AG04450 (cell line): ENCODE data around the gene FCGR3A. TPM values are rescaled to one million over a fixed set of nuclear protein-coding genes. Genes with fewer than 3 reads are reported as not detected.
"Not testable (repeated sequence)": the region's sequence is repeated elsewhere in the genome, so short reads cannot be mapped to it uniquely, and the experiment has no call there.

Source experiments
- CTCF ChIA-PET: fragments of 300-600, 350-600 bp; formaldehyde crosslinking; extraction: SDS; loops from one replicate; lab custom pipeline; 2022; ENCODE audit warnings: antibody characterized with exemption, inconsistent platforms; lab: Charles Lee
- POLR2A ChIA-PET: fragments of 350-600 bp; formaldehyde crosslinking; extraction: SDS; loops from one replicate; lab custom pipeline; 2021; ENCODE audit warnings: antibody characterized with exemption, inconsistent platforms; lab: Yijun Ruan, JAX
- DNase-seq: peaks from one replicate; pipeline ENCODE4 v3.0.0-alpha.2; 2011; ENCODE audit warnings: low read depth, low spot score
- H3K27ac ChIP-seq: one replicate; pipeline ENCODE4 v1.5.1; 2012; ENCODE audit warnings: low read depth, low read length, control low read depth
- H3K27me3 ChIP-seq: one replicate; pipeline ENCODE4 v1.6.0; 2012; ENCODE audit warnings: low read length; ENCODE audit not compliant: control insufficient read depth, insufficient read depth
- H3K4me3 ChIP-seq: 2 replicates; pipeline ENCODE4 v1.5.1; 2011; ENCODE audit warnings: mild to moderate bottlenecking, low read depth, low read length, control low read depth
- H3K9me3 ChIP-seq: 2 replicates; pipeline ENCODE4 v1.5.1; 2012; ENCODE audit warnings: low read length; ENCODE audit not compliant: control insufficient read depth, insufficient read depth
- polyA plus RNA-seq: library from polyadenylated mRNA; depleted of rRNA; stranded (reverse); fragments of >200 nt; gene quantifications from 2 replicates; pipeline ENCODE4 v1.2.3, GENCODE V29; 2011

The FCGR3A gene
- polyA plus RNA-seq, 1 experiment, result not detected

DNA sequence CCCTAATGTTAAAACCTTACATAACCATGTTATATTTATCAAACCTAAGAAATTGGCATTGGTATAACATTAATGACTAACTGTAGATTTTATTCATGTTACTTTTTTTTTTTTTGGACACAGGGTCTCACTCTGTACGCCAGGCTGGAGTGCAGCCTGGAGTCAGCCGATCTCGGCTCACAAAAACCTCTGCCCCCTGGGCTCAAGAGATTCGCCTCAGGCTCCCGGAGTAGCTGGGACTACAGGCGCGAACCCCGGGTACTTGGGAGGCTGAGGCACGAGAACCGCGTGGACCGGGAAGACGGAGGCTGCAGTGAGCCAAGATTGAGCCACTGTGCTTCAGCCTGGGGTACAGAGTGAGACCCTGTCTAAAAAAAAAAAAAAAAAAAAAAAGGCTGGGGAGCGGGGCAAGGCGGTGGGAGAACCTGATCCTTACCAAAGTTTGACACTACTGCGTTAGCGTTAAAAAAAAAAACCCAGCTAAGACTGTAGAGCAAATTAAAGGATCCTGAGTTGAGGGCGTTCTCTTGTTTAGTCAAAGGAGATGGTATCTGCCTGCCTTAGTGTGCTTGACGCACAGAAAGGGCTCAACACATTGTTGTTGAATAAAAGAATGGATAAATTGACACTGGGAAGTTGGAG is 20.0 kb downstream of the FCGR3A start:
- CTCF ChIA-PET, H3K27me3 ChIP-seq: not testable (repeated sequence)
- H3K4me3 ChIP-seq, result peak overlapping the region; percentile 67

DNA sequence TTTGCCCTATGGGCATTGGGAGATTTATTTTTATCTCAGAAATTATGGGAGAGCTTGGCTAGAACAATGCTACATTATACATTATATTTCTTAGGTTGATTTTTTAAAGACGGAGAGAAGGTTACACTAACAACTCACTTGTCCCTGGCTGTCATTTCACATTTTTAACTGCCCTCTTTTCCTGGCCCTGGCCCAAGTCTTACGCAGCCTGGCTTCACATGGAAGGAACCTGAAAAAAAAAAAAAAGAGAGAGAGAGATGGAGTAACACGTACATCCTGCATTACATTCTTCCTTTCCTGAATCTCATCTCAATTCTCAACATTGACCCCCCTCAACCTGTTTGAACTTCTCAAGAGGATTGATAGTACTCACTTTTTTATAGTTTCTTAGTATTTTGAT is 21.1 kb downstream of the FCGR3A start:
- CTCF ChIA-PET, POLR2A ChIA-PET, H3K27me3 ChIP-seq, DNase-seq, H3K4me3 ChIP-seq, H3K27ac ChIP-seq, H3K9me3 ChIP-seq: not testable (repeated sequence)

More for the DNA sequence above, 20.0 kb downstream of the FCGR3A start:
- not testable (repeated sequence) for H3K9me3 ChIP-seq, H3K27ac ChIP-seq, DNase-seq
- POLR2A ChIA-PET, result interaction anchor here (0.6 kb wide), 1 partner anchor 51 kb away, joined by 5 read pairs; no protein-coding TSS in a partner anchor

DNA sequence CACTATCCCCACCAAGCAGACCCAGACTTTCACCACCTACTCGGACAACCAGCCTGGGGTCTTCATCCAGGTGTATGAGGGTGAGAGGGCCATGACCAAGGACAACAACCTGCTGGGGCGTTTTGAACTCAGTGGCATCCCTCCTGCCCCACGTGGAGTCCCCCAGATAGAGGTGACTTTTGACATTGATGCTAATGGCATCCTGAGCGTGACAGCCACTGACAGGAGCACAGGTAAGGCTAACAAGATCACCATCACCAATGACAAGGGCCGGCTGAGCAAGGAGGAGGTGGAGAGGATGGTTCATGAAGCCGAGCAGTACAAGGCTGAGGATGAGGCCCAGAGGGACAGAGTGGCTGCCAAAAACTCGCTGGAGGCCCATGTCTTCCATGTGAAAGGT is 23.7 kb downstream of the FCGR3A start:
- POLR2A ChIA-PET, H3K9me3 ChIP-seq, H3K27ac ChIP-seq, DNase-seq, H3K27me3 ChIP-seq, H3K4me3 ChIP-seq, CTCF ChIA-PET: not testable (repeated sequence)

DNA sequence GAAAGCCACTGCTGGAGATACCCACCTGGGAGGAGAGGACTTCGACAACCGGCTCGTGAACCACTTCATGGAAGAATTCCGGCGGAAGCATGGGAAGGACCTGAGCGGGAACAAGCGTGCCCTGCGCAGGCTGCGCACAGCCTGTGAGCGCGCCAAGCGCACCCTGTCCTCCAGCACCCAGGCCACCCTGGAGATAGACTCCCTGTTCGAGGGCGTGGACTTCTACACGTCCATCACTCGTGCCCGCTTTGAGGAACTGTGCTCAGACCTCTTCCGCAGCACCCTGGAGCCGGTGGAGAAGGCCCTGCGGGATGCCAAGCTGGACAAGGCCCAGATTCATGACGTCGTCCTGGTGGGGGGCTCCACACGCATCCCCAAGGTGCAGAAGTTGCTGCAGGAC is 24.3 kb downstream of the FCGR3A start:
- DNase-seq, POLR2A ChIA-PET, CTCF ChIA-PET, H3K27ac ChIP-seq, H3K27me3 ChIP-seq, H3K9me3 ChIP-seq, H3K4me3 ChIP-seq: not testable (repeated sequence)

DNA sequence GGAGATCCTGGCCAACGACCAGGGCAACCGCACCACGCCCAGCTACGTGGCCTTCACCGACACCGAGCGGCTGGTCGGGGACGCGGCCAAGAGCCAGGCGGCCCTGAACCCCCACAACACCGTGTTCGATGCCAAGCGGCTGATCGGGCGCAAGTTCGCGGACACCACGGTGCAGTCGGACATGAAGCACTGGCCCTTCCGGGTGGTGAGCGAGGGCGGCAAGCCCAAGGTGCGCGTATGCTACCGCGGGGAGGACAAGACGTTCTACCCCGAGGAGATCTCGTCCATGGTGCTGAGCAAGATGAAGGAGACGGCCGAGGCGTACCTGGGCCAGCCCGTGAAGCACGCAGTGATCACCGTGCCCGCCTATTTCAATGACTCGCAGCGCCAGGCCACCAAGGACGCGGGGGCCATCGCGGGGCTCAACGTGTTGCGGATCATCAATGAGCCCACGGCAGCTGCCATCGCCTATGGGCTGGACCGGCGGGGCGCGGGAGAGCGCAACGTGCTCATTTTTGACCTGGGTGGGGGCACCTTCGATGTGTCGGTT is 24.8 kb downstream of the FCGR3A start:
- CTCF ChIA-PET, result interaction anchor here (1.6 kb wide), 1 partner anchor 38 kb away, joined by 6 read pairs; no protein-coding TSS in a partner anchor
- not testable (repeated sequence) for H3K27me3 ChIP-seq, H3K27ac ChIP-seq, DNase-seq, H3K9me3 ChIP-seq
- H3K4me3 ChIP-seq, result peak overlapping the region; percentile 49
- POLR2A ChIA-PET, result interaction anchor here (1.3 kb wide), 1 partner anchor 30 kb away, joined by 3 read pairs; no protein-coding TSS in a partner anchor

DNA sequence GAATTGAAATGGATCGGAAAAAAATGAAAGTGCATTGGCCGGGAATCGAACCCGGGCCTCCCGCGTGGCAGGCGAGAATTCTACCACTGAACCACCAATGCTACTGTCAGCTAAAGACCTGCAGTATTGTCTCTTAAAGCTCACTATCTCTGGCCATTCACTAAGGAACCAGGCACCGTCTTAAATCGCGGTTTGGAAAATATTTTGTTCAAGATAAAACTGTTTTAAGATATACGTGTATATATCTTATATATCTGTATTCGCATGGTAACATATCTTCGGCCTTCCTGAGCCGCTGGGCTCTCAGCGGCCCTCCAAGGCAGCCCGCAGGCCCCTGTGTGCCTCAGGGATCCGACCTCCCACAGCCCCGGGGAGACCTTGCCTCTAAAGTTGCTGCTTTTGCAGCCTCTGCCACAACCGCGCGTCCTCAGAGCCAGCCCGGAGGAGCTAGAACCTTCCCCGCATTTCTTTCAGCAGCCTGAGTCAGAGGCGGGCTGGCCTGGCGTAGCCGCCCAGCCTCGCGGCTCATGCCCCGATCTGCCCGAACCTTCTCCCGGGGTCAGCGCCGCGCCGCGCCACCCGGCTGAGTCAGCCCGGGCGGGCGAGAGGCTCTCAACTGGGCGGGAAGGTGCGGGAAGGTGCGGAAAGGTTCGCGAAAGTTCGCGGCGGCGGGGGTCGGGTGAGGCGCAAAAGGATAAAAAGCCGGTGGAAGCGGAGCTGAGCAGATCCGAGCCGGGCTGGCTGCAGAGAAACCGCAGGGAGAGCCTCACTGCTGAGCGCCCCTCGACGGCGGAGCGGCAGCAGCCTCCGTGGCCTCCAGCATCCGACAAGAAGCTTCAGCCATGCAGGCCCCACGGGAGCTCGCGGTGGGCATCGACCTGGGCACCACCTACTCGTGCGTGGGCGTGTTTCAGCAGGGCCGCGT is 25.5 kb downstream of the FCGR3A start, which contains the start of gene HSPA6:
Gene HSPA6 (plus strand): TSS at position 724 of the 925 bp plus-strand sequence. CDS start 119 bp downstream, at position 843.
- DNase-seq, H3K9me3 ChIP-seq, H3K27me3 ChIP-seq: not testable (repeated sequence)
- POLR2A ChIA-PET, result interaction anchor here (1.3 kb wide), 1 partner anchor 30 kb away, joined by 3 read pairs; no protein-coding TSS in a partner anchor
- Histone ChIP-seq H3K27ac (peak within 1 kb of the TSS; percentile 84), H3K4me3 (peak within 1 kb of the TSS; percentile 65)
- CTCF ChIA-PET, result interaction anchor here (1.6 kb wide), 1 partner anchor 37 kb away, joined by 6 read pairs; no protein-coding TSS in a partner anchor

DNA sequence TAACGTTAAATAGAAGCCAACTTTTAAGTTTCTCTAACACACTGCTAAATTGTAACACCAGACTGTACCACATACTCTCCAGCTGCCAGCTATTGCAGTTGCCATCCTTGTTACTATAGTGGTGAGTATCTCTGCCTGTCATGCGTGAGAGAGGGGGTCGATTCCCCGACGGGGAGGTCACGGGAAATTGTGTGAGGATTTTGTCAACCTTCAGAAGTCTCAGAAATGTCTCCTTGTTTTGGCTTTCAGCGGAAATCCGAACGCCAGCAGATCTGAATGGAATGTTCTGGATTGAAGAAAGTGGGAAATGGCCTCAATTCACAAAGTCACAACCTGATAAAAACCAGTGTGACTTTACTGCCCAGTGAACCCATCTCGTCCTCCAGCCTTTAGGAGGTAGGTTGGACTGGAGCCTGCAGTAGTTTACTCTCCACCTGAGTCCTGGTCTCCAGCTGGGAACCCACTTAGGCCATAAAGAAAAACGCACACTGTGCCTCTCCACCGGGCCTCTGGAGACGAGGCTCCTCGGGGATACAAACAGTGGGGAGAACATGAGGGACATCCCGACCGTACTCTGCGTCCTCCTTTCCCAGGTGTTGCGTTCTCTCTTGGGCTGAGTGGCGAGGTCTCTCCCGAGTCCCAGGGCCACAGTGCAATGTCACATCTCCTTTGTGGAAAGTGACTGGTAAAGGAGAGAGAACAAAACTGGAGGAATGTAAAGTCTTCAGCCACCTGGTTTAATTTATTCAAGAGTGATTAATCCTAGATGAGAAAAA is 26.4 kb downstream of the FCGR3A start:
- H3K27ac ChIP-seq, H3K27me3 ChIP-seq, H3K4me3 ChIP-seq, DNase-seq, H3K9me3 ChIP-seq: not testable (repeated sequence)
- ChIA-PET CTCF (interaction anchor here (1.6 kb wide), 1 partner anchor 36 kb away, joined by 6 read pairs; no protein-coding TSS in a partner anchor), POLR2A (interaction anchor here (1.3 kb wide), 1 partner anchor 29 kb away, joined by 3 read pairs; no protein-coding TSS in a partner anchor)

DNA sequence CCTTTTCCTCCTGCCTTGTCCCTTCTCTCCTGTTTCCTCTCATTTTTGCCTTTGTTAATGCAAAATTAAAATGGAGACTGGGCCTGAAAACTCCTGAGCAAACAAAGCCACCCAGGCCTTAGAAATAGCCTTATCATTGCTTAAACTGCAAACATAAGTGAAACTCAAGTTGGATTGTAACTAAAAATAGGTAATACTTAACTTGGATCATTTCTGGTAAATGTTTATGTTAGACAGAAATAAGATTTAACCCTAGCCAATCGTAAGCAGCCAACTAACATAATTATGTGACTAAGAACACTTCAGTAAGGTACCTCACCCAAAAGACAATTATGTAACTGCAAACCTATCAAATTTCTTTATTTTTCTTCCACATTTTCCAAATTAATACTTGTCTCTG is 35.7 kb downstream of the FCGR3A start:
- H3K27ac ChIP-seq, result peak overlapping the region; percentile 97
- CTCF ChIA-PET, DNase-seq, H3K9me3 ChIP-seq, POLR2A ChIA-PET, H3K27me3 ChIP-seq, H3K4me3 ChIP-seq: not testable (repeated sequence)

DNA sequence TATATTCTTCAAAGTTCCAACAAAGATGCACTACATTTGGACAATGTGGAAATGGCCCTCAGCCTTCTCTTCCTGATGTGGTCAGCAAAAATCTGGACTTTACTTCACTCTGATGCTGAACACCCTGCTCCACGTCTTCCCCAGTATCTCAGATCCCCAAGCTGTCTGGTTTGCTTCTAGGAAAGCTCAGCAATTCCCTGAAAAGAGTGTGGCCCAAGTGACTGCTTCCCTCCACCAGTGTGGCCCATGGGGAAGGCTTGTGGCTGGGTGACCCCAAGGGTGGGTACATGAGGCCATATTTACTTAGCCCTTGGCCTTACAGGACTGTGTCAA is 36.2 kb downstream of the FCGR3A start:
- H3K9me3 ChIP-seq, H3K27me3 ChIP-seq, H3K4me3 ChIP-seq, POLR2A ChIA-PET, DNase-seq: not testable (repeated sequence)
- CTCF ChIA-PET, result interaction anchor here (0.8 kb wide), 1 partner anchor 228 kb away, joined by 3 read pairs; no protein-coding TSS in a partner anchor
- H3K27ac ChIP-seq, result peak overlapping the region; percentile 97

DNA sequence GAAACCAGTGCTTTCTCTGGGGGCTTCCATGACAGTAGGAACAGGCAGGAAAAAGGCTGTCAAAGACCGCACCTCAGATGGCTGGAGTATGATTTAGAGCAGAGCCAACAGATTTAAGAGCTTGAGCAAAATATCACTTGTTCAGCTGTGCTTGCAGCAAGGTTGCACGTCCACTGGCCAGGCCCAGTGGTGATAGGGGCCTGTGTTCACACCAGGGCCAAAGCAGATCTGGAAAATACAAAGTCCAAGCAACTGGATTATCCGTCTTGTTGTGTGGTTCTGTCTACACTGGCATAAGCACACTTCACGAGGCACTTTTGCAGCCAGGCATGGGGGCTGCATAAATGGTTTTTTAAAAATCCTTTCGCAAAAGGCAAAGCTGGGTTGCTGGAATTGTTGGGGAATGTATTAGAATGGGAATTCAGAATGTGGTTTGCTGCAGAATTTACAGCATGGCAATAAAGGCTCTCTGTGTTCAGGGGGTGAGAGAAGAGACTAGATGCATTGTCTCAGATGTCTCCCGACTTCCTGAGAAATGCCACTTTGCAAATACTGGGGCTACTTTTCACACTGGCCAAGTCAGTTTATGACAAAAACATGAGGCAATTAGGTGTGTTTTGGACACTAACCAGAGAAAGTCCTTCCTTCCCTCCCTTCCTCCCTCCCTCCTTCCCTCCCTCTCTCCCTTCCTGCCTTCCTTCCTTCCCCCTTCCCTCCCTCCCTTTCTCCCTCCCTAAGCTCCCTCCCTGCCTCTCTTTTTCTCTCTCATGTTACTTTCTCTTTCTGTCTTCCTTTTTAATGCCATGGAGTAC is 36.8 kb downstream of the FCGR3A start:
- POLR2A ChIA-PET, H3K9me3 ChIP-seq, H3K27me3 ChIP-seq, DNase-seq, H3K4me3 ChIP-seq: not testable (repeated sequence)
- peak overlapping the region; percentile 97 for H3K27ac ChIP-seq
- CTCF ChIA-PET, result interaction anchor here (0.8 kb wide), 1 partner anchor 228 kb away, joined by 3 read pairs; no protein-coding TSS in a partner anchor
